Right ventricle myocardium superior (tissue), 1 donor: Measurements from ENCODE around the gene FBXO41. TPM values are rescaled to one million over a fixed set of nuclear protein-coding genes. Genes with fewer than 3 reads are reported as not detected.

Experiments
- total RNA-seq: library from RNA; stranded (reverse); fragmentation: NEBNext Ultra II Directional; extraction: Animal tissue kit (Norgen Biotek cat#: 25700); gene quantifications from one replicate; pipeline ENCODE4 v1.2.1, GENCODE V29; 2021
- donor health status: DM: no; HTN: yes; CAD: no; lungs with severe emphysema.

The FBXO41 gene
- total RNA-seq, 1 donor from 2014 or later: 0.51 TPM

Other genes starting within 250 kb of the FBXO41 start
- 9.7 TPM for gene SFXN5, start 212.8 kb downstream of the FBXO41 start, total RNA-seq
- gene RAB11FIP5, start 171.5 kb downstream of the FBXO41 start, total RNA-seq: 17.9 TPM
- gene NOTO, start 81.9 kb downstream of the FBXO41 start, total RNA-seq: not detected
- gene SMYD5, start 70.2 kb downstream of the FBXO41 start, total RNA-seq: 15.5 TPM
- gene PRADC1, start 51.2 kb downstream of the FBXO41 start, total RNA-seq: 91.6 TPM
- gene CCT7, start 50.2 kb downstream of the FBXO41 start, total RNA-seq: 194 TPM
- gene EGR4, start 9.1 kb upstream of the FBXO41 start, total RNA-seq: not detected
- gene ALMS1, start 101.4 kb upstream of the FBXO41 start, total RNA-seq: 6.5 TPM